Kidney (tissue), 14 donors: ENCODE results near the gene MAGI3. TPM values are rescaled to one million over a fixed set of nuclear protein-coding genes. Genes with fewer than 3 reads are reported as not detected.

ENCODE experiments used
- DNase-seq, 5 donors: peaks; one replicate each; pipeline ENCODE4 v3.0.0-alpha.2; 2013 to 2020
- FAIRE-seq: peaks from 2 replicates; lab custom pipeline; 2012; peaks lifted over from hg19 to GRCh38; lab: Jason Lieb, UNC
- H3K27ac ChIP-seq, 2 donors: one replicate each; pipeline ENCODE4 v1.7.0; 2013; ENCODE audit warnings: low read depth in 2 of 2, low read length in 2 of 2, inconsistent platforms in 1 of 2
- H3K27me3 ChIP-seq: one replicate; pipeline ENCODE4 v1.7.1; 2013; ENCODE audit warnings: low read length, inconsistent platforms; ENCODE audit not compliant: control insufficient read depth, insufficient read depth
- H3K36me3 ChIP-seq, 3 donors: one replicate each; pipeline versions ENCODE4 v1.7.0 to v1.7.1; 2013; ENCODE audit warnings: low read length in 3 of 3, control low read depth in 1 of 3, inconsistent platforms in 1 of 3; ENCODE audit not compliant: insufficient read depth in 3 of 3, control insufficient read depth in 2 of 3
- H3K4me1 ChIP-seq, 3 donors: one replicate each; pipeline versions ENCODE4 v1.7.0 to v1.7.1; 2013; ENCODE audit warnings: low read length in 3 of 3, inconsistent platforms in 1 of 3, low read depth in 1 of 3; ENCODE audit not compliant: control insufficient read depth in 2 of 3, insufficient read depth in 2 of 3
- H3K4me3 ChIP-seq, 3 donors: one replicate each; pipeline versions ENCODE4 v1.7.0 to v1.8.1; 2013; ENCODE audit warnings: low read length in 3 of 3, control low read depth in 1 of 3, inconsistent platforms in 1 of 3
- H3K9ac ChIP-seq, 3 donors: one replicate each; pipeline versions ENCODE4 v1.7.0 to v1.7.1; 2013; ENCODE audit warnings: low read length in 3 of 3, control low read depth in 1 of 3, inconsistent platforms in 1 of 3
- H3K9me3 ChIP-seq, 3 donors: one replicate each; pipeline versions ENCODE4 v1.7.0 to v1.7.1; 2013; ENCODE audit warnings: low read length in 3 of 3, control low read depth in 1 of 3, inconsistent platforms in 1 of 3; ENCODE audit not compliant: control insufficient read depth in 2 of 3, insufficient read depth in 1 of 3
- CTCF ChIP-seq: IDR thresholded peaks from 3 replicates; pipeline ENCODE4 v1.5.1; 2012; ENCODE audit warnings: mild to moderate bottlenecking, moderate library complexity, borderline replicate concordance; ENCODE audit not compliant: insufficient read depth; ENCODE audit errors: extremely low read depth
- intact Hi-C: fragments of 100-400 bp; cut with DNase I; formaldehyde crosslinking; loops from one replicate; pipeline ENCODE4 v1.11.1; 2022
- polyA plus RNA-seq: library from polyadenylated mRNA; stranded (reverse); fragments of 350-450 nt; fragmentation: Illumina TruSeq; extraction: RNeasy Lipid Tissue Mini Kit (QIAGEN cat#74804); gene quantifications from one replicate; pipeline ENCODE4 v1.2.3, GENCODE V29; 2014; ENCODE audit warnings: low read depth, low replicate concordance; ENCODE audit not compliant: insufficient read depth
- total RNA-seq: library from RNA; stranded (reverse); fragmentation: NEBNext Ultra II Directional; extraction: Animal tissue kit (Norgen Biotek cat#: 25700); gene quantifications from one replicate; pipeline ENCODE4 v1.2.1, GENCODE V29; 2021
- donor health status: control.
- donor health status: control.
- donor health status: control.
- donor health status: control.
- donor health status: control.
- donor health status: DM: yes; HTN: yes; CAD: no.
- donor health status: Normal renal cell carcinoma (clear cell type).

The MAGI3 gene
- total and polyA plus RNA-seq, 2 donors from 2014 or later = 5.6 to 25.9 TPM

- H3K27me3 ChIP-seq = no peaks in the 10 kb centered on the region
- intact Hi-C loops = no loop called here
- H3K27ac ChIP-seq = no peak overlapping the region
- TF ChIP-seq CTCF = no peak
- FAIRE-seq = no peak
- H3K4me3 ChIP-seq = no peak overlapping the region
- no peaks in the 10 kb centered on the region for H3K9me3 ChIP-seq
- no peak for DNase-seq
- H3K9ac ChIP-seq = no peak overlapping the region
- peaks cover 3 to 4% (median 3%) of the 10 kb centered on the region in 3 donors for H3K36me3 ChIP-seq
- no peaks in the 10 kb centered on the region for H3K4me1 ChIP-seq
Observed at GRCh38 chr1:113648478-113648877, 258.2 kb downstream of the MAGI3 start.

- FAIRE-seq (no peak), DNase-seq (no peak)
- Histone ChIP-seq H3K27me3 (no peaks in the 10 kb centered on the region), H3K36me3 (peaks cover 0 to 2% (median 0%) of the 10 kb centered on the region in 3 donors), H3K9ac (no peak overlapping the region), H3K4me1 (peaks cover 0 to 3% (median 0%) of the 10 kb centered on the region in 3 donors), H3K4me3 (no peak overlapping the region), H3K9me3 (no peaks in the 10 kb centered on the region), H3K27ac (no peak overlapping the region)
- TF ChIP-seq CTCF = no peak
- intact Hi-C loops = no loop called here
Observed at GRCh38 chr1:113652771-113653170, 262.5 kb downstream of the MAGI3 start.

- no peak for TF ChIP-seq CTCF
- no peak for FAIRE-seq
- DNase-seq = no peak
- intact Hi-C loops = no loop called here
- H3K4me3 ChIP-seq = no peak overlapping the region
- no peak overlapping the region for H3K9ac ChIP-seq
- peaks cover 0 to 3% (median 0%) of the 10 kb centered on the region in 3 donors for H3K4me1 ChIP-seq
- H3K36me3 ChIP-seq = peaks cover 0 to 2% (median 2%) of the 10 kb centered on the region in 3 donors
- no peak overlapping the region for H3K27ac ChIP-seq
- H3K27me3 ChIP-seq = no peaks in the 10 kb centered on the region
- H3K9me3 ChIP-seq = no peaks in the 10 kb centered on the region
Observed at GRCh38 chr1:113653741-113654140, 263.4 kb downstream of the MAGI3 start.

- no peak for DNase-seq
- H3K36me3 ChIP-seq = peaks cover 0 to 2% (median 2%) of the 10 kb centered on the region in 3 donors
- no peak overlapping the region for H3K9ac ChIP-seq
- no peak overlapping the region for H3K27ac ChIP-seq
- H3K27me3 ChIP-seq = no peaks in the 10 kb centered on the region
- H3K9me3 ChIP-seq = no peaks in the 10 kb centered on the region
- H3K4me1 ChIP-seq = peaks cover 0 to 3% (median 0%) of the 10 kb centered on the region in 3 donors
- FAIRE-seq = no peak
- intact Hi-C loops = no loop called here
- no peak for TF ChIP-seq CTCF
- no peak overlapping the region for H3K4me3 ChIP-seq
Observed at GRCh38 chr1:113654883-113655282, 264.6 kb downstream of the MAGI3 start.
